ENCODE results near the gene GNAI1. TPM values are rescaled to one million over a fixed set of nuclear protein-coding genes. Genes with fewer than 3 reads are reported as not detected.

Gene GNAI1
- total RNA-seq, 1 donor from 2014 or later, result 17.7 TPM

- Histone ChIP-seq H3K4me3 (ENCODE audit: low read depth, low read length) (no peak overlapping the region), H3K36me3 (ENCODE audit: control insufficient read depth, insufficient read depth, low read length) (no peaks in the 10 kb centered on the region), H3K27me3 (ENCODE audit: control insufficient read depth, insufficient read depth, low read length) (no peaks in the 10 kb centered on the region)
- TF ChIP-seq CTCF (IDR thresholded peaks at IDR 0.05; ENCODE audit: insufficient read depth, low read length, poor library complexity, severe bottlenecking), result no peak
- DNase-seq (ENCODE audit: low read depth), result no peak
Measured at GRCh38 chr7:80231707-80232106, 97.1 kb downstream of the GNAI1 start.

GRCh38 chr7:80232979-80233724 is 98.5 kb downstream of the GNAI1 start:
- DNase-seq (ENCODE audit: low read depth), result peak; percentile 14
- no peak overlapping the region for H3K4me3 ChIP-seq (ENCODE audit: low read depth, low read length)
- no peaks in the 10 kb centered on the region for H3K27me3 ChIP-seq (ENCODE audit: control insufficient read depth, insufficient read depth, low read length)
- no peak for TF ChIP-seq CTCF (IDR thresholded peaks at IDR 0.05; ENCODE audit: insufficient read depth, low read length, poor library complexity, severe bottlenecking)
- H3K36me3 ChIP-seq (ENCODE audit: control insufficient read depth, insufficient read depth, low read length), result no peaks in the 10 kb centered on the region

GRCh38 chr7:80235334-80235733 is 100.7 kb downstream of the GNAI1 start:
- no peak for DNase-seq (ENCODE audit: low read depth)
- H3K4me3 ChIP-seq (ENCODE audit: low read depth, low read length), result no peak overlapping the region
- no peak for TF ChIP-seq CTCF (IDR thresholded peaks at IDR 0.05; ENCODE audit: insufficient read depth, low read length, poor library complexity, severe bottlenecking)
- H3K27me3 ChIP-seq (ENCODE audit: control insufficient read depth, insufficient read depth, low read length), result no peaks in the 10 kb centered on the region
- H3K36me3 ChIP-seq (ENCODE audit: control insufficient read depth, insufficient read depth, low read length), result no peaks in the 10 kb centered on the region

- Histone ChIP-seq H3K36me3 (ENCODE audit: control insufficient read depth, insufficient read depth, low read length) (no peaks in the 10 kb centered on the region), H3K4me3 (ENCODE audit: low read depth, low read length) (no peak overlapping the region), H3K27me3 (ENCODE audit: control insufficient read depth, insufficient read depth, low read length) (no peaks in the 10 kb centered on the region)
- TF ChIP-seq CTCF (IDR thresholded peaks at IDR 0.05; ENCODE audit: insufficient read depth, low read length, poor library complexity, severe bottlenecking), result no peak
- no peak for DNase-seq (ENCODE audit: low read depth)
Measured at GRCh38 chr7:80236681-80237080, 102.0 kb downstream of the GNAI1 start.

GRCh38 chr7:80240265-80241025 is 105.8 kb downstream of the GNAI1 start:
- Histone ChIP-seq H3K27me3 (ENCODE audit: control insufficient read depth, insufficient read depth, low read length) (no peaks in the 10 kb centered on the region), H3K36me3 (ENCODE audit: control insufficient read depth, insufficient read depth, low read length) (no peaks in the 10 kb centered on the region), H3K4me3 (ENCODE audit: low read depth, low read length) (no peak overlapping the region)
- no peak for TF ChIP-seq CTCF (IDR thresholded peaks at IDR 0.05; ENCODE audit: insufficient read depth, low read length, poor library complexity, severe bottlenecking)
- DNase-seq (ENCODE audit: low read depth), result no peak
